ENCODE results near the gene ZNF780B. TPM values are rescaled to one million over a fixed set of nuclear protein-coding genes. Genes with fewer than 3 reads are reported as not detected.

Gene ZNF780B
- total RNA-seq, 2 donors from 2014 or later, result 11.2 to 13.6 TPM

- Histone ChIP-seq H3K27ac (no peak overlapping the region), H3K4me3 (no peak overlapping the region), H3K9me3 (peaks cover 6 to 55% of the 10 kb centered on the region in 2 donors), H3K27me3 (no peaks in the 10 kb centered on the region), H3K36me3 (peaks cover 67% of the 10 kb centered on the region), H3K4me1 (peaks cover 0 to 14% of the 10 kb centered on the region in 2 donors)
- DNase-seq (ENCODE audit: low spot score), result no peak
- TF ChIP-seq, protein P1, sequence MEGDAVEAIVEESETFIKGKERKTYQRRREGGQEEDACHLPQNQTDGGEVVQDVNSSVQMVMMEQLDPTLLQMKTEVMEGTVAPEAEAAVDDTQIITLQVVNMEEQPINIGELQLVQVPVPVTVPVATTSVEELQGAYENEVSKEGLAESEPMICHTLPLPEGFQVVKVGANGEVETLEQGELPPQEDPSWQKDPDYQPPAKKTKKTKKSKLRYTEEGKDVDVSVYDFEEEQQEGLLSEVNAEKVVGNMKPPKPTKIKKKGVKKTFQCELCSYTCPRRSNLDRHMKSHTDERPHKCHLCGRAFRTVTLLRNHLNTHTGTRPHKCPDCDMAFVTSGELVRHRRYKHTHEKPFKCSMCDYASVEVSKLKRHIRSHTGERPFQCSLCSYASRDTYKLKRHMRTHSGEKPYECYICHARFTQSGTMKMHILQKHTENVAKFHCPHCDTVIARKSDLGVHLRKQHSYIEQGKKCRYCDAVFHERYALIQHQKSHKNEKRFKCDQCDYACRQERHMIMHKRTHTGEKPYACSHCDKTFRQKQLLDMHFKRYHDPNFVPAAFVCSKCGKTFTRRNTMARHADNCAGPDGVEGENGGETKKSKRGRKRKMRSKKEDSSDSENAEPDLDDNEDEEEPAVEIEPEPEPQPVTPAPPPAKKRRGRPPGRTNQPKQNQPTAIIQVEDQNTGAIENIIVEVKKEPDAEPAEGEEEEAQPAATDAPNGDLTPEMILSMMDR (IDR thresholded peaks at IDR 0.05), result no peak
Observed at GRCh38 chr19:40009674-40010073, 46.4 kb downstream of the ZNF780B start.

DNA sequence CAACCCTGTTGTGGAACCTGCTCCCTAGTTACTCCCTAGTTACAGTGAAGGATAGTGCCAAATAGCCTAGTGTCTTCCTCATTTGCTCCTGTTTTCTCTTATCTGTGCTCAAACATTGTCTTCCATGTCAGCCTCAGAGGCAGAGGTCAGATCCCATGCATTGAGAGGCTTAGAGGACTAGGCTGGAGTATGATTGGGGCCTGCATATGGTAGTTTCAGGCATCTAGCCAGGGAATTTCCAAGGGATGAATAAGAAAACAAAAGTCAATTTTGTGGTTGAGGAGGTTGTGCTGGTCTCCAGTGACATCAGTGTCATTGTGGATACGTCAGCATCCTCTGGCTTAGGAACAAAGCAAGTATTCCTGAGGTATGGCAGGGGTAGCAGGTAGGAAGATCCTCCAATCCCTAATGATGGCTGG is 49.7 kb downstream of the ZNF780B start:
- Histone ChIP-seq H3K27me3 (no peaks in the 10 kb centered on the region), H3K4me3 (no peak overlapping the region), H3K9me3 (peaks cover 0 to 23% of the 10 kb centered on the region in 2 donors), H3K4me1 (peaks cover 0 to 14% of the 10 kb centered on the region in 2 donors), H3K27ac (peak overlapping the region in 1 of 2 donors; percentile 29), H3K36me3 (peaks cover 46% of the 10 kb centered on the region)
- TF ChIP-seq, protein P1 (IDR thresholded peaks at IDR 0.05), result no peak
- DNase-seq (ENCODE audit: low spot score), result no peak

DNA sequence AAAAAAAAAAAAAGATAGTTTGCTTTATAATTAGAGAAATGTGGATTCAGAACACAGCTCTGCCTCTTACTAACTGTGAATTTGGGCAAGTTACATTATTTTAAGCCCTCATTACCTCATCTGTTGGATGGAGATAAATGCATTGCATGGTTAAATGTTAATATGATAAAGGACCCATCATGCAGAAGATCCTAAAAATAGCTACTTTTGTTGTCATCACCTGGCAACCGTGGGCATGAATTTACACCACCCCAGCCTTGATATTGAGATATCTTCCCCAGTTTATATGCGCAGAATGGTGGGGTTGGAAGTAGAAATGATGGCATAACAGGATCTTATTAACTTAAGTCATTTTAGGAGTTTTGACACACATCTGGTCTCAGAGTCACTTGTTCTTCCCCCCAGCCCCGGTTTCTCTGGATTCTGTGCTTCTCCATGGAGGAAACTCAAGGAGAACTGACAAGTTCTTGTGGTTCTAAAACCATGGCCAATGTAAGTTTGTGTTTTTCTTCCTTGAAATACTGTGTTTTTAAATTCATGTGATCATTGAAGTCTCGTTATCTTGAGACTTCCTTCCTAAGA is 50.2 kb downstream of the ZNF780B start:
- Histone ChIP-seq H3K27me3 (no peaks in the 10 kb centered on the region), H3K4me1 (peaks cover 0 to 14% of the 10 kb centered on the region in 2 donors), H3K4me3 (no peak overlapping the region), H3K27ac (peak overlapping the region in 1 of 2 donors; percentile 29), H3K9me3 (peaks cover 0 to 19% of the 10 kb centered on the region in 2 donors), H3K36me3 (peaks cover 41% of the 10 kb centered on the region)
- DNase-seq (ENCODE audit: low spot score), result no peak
- TF ChIP-seq, protein P1 (IDR thresholded peaks at IDR 0.05), result no peak

- Histone ChIP-seq H3K27ac (no peak overlapping the region), H3K4me1 (peaks cover 2 to 17% of the 10 kb centered on the region in 2 donors), H3K27me3 (no peaks in the 10 kb centered on the region), H3K36me3 (no peaks in the 10 kb centered on the region), H3K9me3 (no peaks in the 10 kb centered on the region), H3K4me3 (no peak overlapping the region)
- TF ChIP-seq, protein P1 (IDR thresholded peaks at IDR 0.05), result no peak
- DNase-seq (ENCODE audit: low spot score), result no peak
Observed at GRCh38 chr19:39998501-39998900, 57.5 kb downstream of the ZNF780B start.

DNA sequence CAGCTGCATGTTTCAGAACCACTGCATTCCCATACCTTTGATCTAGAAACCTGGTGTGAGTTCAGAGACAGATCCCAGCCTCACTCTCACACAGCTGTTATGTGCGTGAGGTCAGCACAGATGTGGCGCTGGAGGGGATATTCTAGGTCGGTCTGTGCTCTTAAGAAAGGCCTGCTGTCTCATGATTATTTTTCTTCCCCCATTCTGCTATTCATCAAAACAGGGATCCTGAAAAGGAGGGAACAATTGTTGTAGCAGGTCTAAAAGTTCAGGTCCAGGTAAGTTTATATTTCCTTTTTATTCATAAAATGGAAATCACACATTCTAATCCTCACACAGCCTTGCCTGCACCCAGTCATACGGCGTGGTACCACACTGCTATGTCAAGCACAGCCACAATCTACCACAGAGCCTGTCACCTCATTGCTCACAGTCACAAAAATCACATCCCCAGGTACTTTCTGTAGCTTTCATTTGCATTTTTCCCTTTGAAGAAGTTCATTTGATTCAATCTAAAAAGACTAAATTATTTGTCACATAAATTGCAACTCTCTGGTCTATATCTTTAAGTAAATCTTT is 58.3 kb downstream of the ZNF780B start:
- no peak for DNase-seq (ENCODE audit: low spot score)
- Histone ChIP-seq H3K9me3 (no peaks in the 10 kb centered on the region), H3K4me3 (peak overlapping the region; percentile 72 to 81), H3K36me3 (no peaks in the 10 kb centered on the region), H3K27me3 (no peaks in the 10 kb centered on the region), H3K4me1 (peaks cover 2 to 17% of the 10 kb centered on the region in 2 donors), H3K27ac (peak overlapping the region; percentile 92 to 93)
- TF ChIP-seq, protein P1 (IDR thresholded peaks at IDR 0.05), result no peak

Measured in right atrium auricular region (tissue), 2 donors.